Measurements from ENCODE around the gene FAM131B.

The FAM131B gene

GRCh38 chr7:143382126-143382790, 19.7 kb upstream of the FAM131B start:
- DNase-seq, result no peak

- DNase-seq, result no peak
These were observed 19.1 kb upstream of the FAM131B start for GRCh38 chr7:143381427-143382125.

- no peak for DNase-seq
These were observed 18.3 kb upstream of the FAM131B start, which contains the start of gene ZYX for GRCh38 chr7:143380646-143381426. Gene ZYX, plus strand, starts transcription at chr7:143381345. Its CDS starts 227 bp downstream, at chr7:143381572.

GRCh38 chr7:143380260-143380645, 17.7 kb upstream of the FAM131B start:
- peak; percentile 23 for DNase-seq

GRCh38 chr7:143379611-143380259, 17.2 kb upstream of the FAM131B start:
- no peak for DNase-seq

- no peak for DNase-seq
These were observed 13.9 kb upstream of the FAM131B start for GRCh38 chr7:143376396-143376795.

- no peak for DNase-seq
These were observed 13.0 kb upstream of the FAM131B start for GRCh38 chr7:143375298-143376034.

- DNase-seq, result no peak
These were observed 12.0 kb upstream of the FAM131B start for GRCh38 chr7:143374561-143374960.

- DNase-seq, result no peak
These were observed 10.8 kb upstream of the FAM131B start for GRCh38 chr7:143373255-143373794.

GRCh38 chr7:143372070-143372469, 9.6 kb upstream of the FAM131B start:
- DNase-seq, result no peak

- DNase-seq, result no peak
These were observed 7.5 kb upstream of the FAM131B start for GRCh38 chr7:143369678-143370651.

- no peak for DNase-seq
These were observed 5.9 kb upstream of the FAM131B start for GRCh38 chr7:143368387-143368786.

- DNase-seq, result no peak
These were observed 5.5 kb upstream of the FAM131B start for GRCh38 chr7:143367972-143368371.

- DNase-seq, result no peak
These were observed 764 bp upstream of the FAM131B start for GRCh38 chr7:143363016-143363937.

- no peak for DNase-seq
These were observed 872 bp downstream of the FAM131B start for GRCh38 chr7:143361552-143362130.

- DNase-seq, result no peak
These were observed 1.5 kb downstream of the FAM131B start for GRCh38 chr7:143360788-143361551.

- no peak for DNase-seq
These were observed 2.7 kb downstream of the FAM131B start for GRCh38 chr7:143359771-143360353.

- no peak for DNase-seq
These were observed 3.9 kb downstream of the FAM131B start for GRCh38 chr7:143358626-143359025.
